Iris pigment epithelial cell (primary cell): Measurements from ENCODE around the gene NUP188.
"Not testable (repeated sequence)": the region's sequence is repeated elsewhere in the genome, so short reads cannot be mapped to it uniquely, and the experiment has no call there.

Experiments used
- DNase-seq: peaks from one replicate; pipeline ENCODE4 v3.0.0-alpha.2; 2011; ENCODE audit warnings: low read depth

Gene NUP188

GRCh38 chr9:128943832-128944620 lies 3.5 kb upstream of the NUP188 start:
- DNase-seq: no peak

- not testable (repeated sequence) for DNase-seq
Measured at GRCh38 chr9:128944966-128945365, 2.5 kb upstream of the NUP188 start.

- DNase-seq: no peak
Measured at GRCh38 chr9:128945798-128946501, 1.5 kb upstream of the NUP188 start.

GRCh38 chr9:128946571-128947276 lies 775 bp upstream of the NUP188 start:
- DNase-seq: peak; percentile 47

- DNase-seq: no peak
Measured at GRCh38 chr9:128947277-128947526, 297 bp upstream of the NUP188 start.

- not testable (repeated sequence) for DNase-seq
Measured at GRCh38 chr9:128961403-128961802, 13.9 kb downstream of the NUP188 start.

- DNase-seq: peak; percentile 47
Measured at GRCh38 chr9:128969491-128969890, 22.0 kb downstream of the NUP188 start.

GRCh38 chr9:128972956-128973355 lies 25.5 kb downstream of the NUP188 start:
- peak; percentile 88 for DNase-seq

- no peak for DNase-seq
Measured at GRCh38 chr9:128979111-128979510, 31.6 kb downstream of the NUP188 start.

GRCh38 chr9:128983536-128983935 lies 36.0 kb downstream of the NUP188 start:
- DNase-seq: no peak

GRCh38 chr9:128986671-128987070 lies 39.2 kb downstream of the NUP188 start:
- DNase-seq: no peak

GRCh38 chr9:128987805-128988204 lies 40.3 kb downstream of the NUP188 start:
- peak; percentile 81 for DNase-seq

- DNase-seq: no peak
Measured at GRCh38 chr9:128992995-128993394, 45.5 kb downstream of the NUP188 start.

- no peak for DNase-seq
Measured at GRCh38 chr9:128995791-128996190, 48.3 kb downstream of the NUP188 start.

GRCh38 chr9:128998462-128998861 lies 51.0 kb downstream of the NUP188 start:
- DNase-seq: no peak

GRCh38 chr9:128999581-129000206 lies 52.2 kb downstream of the NUP188 start:
- no peak for DNase-seq

GRCh38 chr9:129001504-129002325 lies 54.2 kb downstream of the NUP188 start:
- no peak for DNase-seq

- no peak for DNase-seq
Measured at GRCh38 chr9:129002992-129003391, 55.5 kb downstream of the NUP188 start.

GRCh38 chr9:129004173-129004572 lies 56.7 kb downstream of the NUP188 start:
- not testable (repeated sequence) for DNase-seq

GRCh38 chr9:129005336-129005997 lies 58.0 kb downstream of the NUP188 start:
- DNase-seq: no peak
